Embryonic facial prominence (tissue), 1 donor: Measurements from ENCODE around the gene GPRC5A.

ENCODE experiments used
- DNase-seq: peaks from one replicate; pipeline ENCODE4 v3.0.0-alpha.2; 2016; ENCODE audit errors: extremely low spot score

Gene GPRC5A

DNA sequence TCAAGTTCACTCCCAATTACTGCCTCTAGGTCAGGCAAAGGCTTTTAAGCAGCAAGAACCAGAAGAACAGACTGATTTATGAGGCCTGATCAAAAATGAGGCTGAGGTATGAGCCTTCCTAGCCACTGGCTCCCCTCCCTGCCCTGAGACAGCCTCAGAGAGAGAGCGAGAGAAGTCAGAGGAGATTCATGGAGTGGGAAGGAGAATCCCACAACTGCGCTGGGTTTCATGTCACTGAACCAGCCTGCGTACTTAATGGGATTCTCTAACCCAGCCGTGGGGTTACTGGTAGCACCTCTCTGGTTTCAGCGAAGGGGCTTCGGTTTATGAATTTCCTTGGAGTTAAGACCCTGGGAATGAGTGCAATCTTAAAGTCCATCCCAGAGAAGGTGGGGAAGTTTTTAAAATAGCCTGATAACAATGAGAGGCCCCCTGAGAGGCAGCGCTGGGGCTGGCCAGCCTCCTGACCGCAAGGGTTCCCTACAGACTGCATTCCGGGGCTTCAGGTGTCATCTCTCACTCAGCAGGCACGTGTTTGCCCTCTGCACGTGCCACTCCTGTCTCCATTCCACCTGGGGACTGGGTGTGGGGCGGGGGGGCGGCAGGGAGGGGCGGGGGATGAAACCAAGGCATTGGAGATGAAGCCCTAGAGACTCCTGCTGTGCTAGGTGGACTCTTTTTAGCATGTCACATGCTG is 6.1 kb upstream of the GPRC5A start:
- no peak for DNase-seq

DNA sequence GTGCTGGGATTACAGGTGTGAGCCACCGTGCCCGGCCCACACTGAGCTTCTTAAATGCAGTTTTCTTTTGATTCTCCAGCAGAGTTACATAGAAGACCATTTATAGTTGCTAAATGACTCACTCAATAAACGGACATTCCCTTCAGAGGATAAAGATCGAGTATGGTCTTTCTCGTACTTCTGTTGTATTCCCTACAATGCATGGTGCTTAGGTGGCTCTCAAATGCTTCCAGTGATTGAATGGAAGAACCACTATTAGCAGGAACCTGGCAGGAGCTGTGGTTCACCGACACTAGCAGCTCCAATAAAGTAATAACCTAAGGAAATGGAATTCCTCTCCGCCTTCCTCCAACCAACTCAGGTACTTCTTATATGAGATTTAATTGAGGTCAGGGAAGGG is 3.9 kb upstream of the GPRC5A start:
- DNase-seq: no peak

DNA sequence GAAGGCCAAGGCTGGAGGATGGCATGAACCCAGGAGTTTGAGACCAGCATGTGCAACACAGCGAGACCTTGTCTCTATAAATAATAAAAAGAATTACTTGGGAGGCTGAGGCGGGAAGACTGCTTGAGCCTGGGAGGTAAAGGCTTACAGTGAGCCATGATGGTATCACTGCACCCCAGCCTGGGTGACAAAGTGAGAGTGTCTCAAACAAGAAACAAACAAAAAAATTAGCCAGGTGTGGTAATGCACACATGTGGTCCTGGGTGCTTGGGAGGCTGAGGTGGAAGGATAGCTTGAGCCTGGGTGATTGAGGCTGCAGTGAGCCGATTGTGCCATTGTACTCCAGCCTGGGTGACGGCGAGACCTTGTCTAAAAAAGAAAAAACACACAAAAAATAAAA is 1.7 kb upstream of the GPRC5A start:
- DNase-seq: no peak

DNA sequence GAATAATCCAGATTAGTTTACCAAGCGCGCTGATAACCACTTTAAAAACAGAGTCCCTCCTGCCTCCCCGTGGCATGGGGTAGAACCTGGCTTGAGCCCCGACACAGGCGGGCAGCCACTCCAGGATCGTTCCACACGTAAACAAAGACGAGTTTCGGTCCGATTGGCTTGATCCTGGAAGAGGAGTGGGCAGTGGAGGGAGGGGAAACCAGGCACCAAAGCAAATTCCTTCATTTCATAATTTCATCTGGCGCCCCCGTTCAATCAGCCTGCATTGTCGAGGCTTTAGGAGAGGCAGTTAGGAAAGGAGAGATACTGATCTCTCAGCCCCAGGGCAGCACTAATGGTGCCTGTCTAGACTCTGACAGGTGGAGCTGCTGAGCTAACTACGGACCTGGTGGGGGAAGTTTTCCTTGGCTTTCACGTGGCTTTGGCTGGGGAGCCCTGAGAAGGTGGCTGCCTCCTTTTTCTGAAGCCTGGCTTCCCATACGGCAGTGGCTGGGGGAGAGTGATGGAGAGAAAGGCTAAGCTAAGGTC is 751 bp upstream of the GPRC5A start:
- no peak for DNase-seq

DNA sequence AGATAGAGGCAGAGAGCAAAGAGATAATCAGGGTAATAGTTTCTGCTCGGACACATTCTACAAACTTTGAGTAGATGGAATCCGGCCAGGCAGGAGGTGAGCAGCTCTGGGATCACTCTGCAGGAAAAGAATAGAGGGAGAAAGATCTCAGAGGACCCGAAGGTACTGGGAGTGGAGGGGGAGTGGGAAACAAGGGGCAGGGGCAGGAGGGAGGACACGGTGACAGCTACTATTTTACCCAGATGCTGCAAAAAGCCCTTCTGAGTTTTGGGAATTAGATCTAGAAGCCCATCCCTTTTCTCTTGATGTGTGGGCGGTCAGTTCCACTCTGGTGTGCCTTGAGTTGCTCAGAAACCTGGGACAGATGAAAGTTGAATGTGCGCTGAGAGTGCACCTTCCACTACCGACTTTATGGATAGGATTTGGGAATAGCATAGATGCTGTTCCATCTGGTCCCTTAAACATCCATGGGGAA is 556 bp downstream of the GPRC5A start:
- DNase-seq: no peak

DNA sequence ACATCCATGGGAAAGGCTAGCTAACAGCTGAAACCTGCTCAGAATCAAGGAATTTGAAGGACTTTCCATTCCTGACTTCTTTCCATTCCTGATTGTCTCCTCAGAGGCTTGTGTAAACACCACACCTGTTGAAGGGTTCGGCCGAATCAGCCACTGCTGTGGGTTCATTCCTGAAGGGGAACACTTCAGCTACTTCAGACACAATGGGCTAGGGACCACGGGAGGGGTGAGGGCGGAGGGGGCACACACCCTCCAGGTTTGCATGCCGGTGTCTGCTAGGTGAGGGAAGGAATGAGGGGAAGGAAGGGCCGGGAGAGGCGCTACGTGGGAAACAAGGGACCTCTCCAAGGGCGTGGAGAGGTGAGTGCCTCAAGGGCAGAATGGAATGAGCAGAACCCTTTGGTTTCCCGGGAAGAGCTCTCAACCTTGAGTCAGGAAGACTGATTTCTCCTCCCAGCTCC is 1.3 kb downstream of the GPRC5A start:
- DNase-seq: no peak

DNA sequence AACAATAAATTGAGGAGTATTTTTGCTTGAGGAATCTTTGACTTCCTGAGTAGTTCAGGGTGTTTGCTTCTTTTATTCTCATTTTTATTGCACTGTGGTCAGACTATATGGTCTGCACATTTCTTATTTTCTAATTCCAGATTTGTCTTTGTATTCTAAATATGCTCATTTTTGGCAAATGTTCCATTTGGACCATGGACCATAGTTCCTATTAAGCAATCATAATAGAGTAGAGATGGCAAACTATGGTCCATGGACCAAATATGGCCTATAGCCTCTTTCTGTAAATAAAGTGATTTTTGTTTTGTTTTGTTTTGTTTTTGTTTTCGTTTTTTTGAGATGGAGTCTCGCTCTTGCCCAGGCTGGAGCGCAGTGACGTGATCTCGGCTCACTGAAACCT is 2.1 kb downstream of the GPRC5A start:
- DNase-seq: no peak

DNA sequence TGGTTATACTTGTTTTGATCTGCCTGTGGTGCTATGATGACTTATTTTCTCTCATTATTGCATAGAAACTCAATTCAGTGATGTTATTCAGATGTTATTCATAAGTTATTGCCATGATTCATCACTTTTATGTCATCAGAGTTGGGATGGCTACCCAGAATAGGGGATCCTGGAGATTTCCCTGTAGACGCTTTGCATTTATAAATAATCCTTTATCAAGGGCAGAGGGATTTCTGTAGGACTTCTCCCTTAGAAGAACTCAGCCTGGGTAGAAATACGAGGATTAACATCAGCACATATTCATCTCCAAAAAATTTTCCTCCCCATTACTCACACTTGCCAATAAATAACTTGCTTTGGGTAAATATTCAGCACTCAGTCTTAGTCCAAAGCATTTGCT is 4.9 kb downstream of the GPRC5A start:
- no peak for DNase-seq

DNA sequence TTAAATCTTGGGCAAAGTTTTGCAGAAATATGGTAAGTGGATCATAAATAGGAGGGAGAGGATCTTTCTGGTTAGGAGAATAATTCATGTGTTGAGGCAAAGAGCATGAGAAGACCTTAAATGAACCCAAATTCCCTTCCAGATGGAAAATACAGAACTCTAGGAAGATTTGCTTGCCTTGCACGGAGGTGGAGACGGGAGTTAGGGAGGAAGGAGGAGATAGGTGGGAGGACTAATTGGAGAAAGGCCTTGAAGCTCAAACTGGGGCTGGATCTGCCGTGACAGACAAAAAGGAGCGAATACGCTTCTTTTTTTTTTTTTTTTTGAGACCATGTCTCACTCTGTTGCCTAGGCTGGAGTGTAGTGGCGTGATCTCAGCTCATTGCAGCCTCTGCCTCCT is 5.9 kb downstream of the GPRC5A start:
- DNase-seq: no peak

DNA sequence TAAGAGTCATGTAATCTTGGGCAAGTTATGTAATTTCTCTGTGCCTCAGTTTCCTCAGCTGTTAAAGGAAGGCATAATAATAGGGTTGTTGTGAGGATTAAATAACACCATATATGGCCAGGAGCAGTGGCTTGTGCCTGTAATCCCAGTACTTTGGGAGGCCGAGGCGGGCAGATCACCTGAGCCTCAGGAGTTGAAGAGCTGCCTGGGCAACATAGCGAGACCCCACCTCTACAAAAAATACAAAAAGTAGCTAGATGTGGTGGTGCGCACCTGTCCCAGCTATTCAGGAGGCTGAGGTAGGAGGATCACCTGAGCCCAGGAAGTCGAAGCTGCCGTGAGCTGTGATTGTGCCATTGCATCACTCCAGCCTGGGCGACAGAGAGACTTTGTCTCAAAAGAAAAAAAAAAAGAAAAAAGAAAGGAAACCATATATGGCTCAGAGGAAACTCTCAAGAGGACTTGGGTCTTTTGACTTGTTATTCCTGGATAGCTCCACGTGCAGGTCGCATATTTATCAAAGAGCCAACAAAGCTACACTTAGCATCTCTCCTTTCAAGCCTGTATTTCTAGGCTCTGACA is 6.9 kb downstream of the GPRC5A start:
- DNase-seq: no peak

DNA sequence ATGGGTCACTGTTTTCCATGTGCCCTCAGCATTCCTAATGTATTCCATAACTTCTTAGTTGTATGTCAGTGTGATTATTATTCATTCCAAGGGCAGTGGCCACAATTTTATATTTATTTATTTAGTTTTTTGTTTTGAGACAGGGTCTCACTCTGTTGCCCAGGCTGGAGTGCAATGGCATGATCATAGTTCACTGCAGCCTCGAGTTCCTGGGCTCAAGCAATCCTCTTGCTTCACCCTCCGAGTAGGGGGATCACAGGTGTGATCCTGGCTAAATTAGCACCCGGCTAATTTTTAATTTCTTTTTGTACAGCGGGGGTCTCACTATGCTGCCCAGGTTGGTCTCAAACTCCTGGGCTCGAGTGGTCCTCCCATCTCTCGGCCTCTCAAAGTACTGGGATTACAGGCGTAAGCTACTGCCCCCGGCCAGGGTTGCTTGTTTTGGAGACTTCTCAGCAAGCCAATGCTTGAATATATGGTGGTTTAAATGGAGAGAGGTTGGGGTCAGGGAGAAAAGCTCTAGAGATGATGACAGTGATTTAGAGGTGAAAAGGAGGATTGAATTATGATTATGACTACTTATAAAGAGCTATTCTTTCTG is 7.6 kb downstream of the GPRC5A start:
- no peak for DNase-seq

DNA sequence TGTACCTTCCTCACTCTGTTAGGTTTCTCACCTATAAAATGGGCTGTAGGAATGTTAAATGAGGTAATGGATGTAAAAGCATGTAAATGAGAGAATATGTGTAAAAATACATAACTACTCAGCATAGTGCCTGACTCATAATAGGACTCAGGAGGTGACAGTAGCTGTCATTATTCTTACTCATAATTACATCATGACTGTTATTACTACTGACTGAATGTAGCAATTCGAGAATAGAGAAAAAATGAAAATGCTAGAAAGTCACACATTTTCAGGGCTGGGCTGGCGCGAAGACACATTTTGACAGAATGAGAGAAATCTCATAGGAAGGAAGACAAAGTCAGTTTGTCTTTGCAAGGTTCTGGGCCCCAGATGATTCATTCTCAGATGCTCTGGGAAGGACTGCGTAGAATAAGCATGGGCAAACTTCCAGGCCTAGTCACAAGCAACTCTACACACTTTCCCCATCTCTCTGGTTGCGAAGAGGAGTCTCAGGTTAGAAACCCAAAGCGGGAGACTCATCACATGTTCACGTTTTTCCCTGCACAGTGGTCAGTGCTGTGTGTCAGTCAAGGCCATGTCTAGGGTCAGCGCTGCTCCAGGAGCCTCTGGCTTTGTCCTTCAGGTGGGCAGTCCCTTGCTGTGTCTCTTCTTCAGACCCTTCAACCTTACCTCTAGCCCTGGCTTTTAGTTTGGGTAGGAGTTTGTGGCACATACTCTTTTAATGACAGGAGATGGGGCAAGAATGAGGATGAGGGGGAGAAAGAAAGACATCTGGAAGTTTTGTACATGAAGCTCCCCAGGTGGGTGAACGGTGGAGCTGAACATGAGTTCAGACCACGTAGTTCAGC is 8.4 kb downstream of the GPRC5A start:
- DNase-seq: no peak

DNA sequence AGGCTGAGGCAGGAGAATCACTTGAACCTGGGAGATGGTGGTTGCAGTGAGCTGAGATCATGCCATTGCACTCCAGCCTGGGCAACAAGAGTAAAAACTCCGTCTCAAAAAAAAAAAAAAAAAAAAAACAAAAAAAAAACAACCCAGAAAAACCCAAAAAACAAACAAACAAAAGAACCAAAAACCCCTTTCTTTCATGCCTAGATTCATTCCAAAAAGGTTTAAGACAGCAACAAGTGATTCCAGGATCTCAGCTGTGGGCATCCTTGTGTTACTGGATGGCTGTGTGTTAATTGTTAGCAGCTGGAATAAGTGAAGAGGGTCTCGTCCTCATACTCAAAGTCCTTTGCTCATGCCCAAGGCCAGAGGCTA is 9.4 kb downstream of the GPRC5A start:
- no peak for DNase-seq

DNA sequence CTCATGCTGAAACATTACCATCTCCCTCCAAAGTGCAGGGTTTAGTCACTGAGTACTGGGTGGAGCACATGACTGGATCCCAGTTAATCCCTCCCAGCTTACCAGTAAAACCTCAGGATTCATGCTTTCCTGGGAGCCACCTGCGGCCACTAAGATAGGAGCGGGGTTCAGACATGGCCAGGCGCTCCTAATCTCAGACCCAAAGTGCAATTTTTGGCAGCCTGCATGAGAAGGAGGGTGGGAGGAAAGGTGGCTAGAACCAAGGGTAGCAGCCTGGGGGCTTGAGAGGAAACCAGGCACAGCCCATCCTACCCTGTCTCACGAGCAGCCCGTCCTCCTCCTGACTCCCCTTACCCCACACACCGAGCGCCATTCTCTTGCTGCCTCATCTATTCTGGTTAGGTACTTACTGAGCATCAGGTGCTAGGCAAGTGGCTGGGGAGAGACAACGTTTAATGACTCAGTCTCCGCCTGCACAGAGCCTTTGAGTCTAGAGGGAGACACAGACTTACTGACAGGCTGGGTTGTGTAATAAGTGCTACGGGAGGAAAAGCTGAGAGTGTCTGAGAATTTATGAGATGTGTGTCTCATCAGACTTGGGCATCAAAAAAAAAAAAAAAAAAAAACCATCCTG is 9.9 kb downstream of the GPRC5A start:
- DNase-seq: no peak

DNA sequence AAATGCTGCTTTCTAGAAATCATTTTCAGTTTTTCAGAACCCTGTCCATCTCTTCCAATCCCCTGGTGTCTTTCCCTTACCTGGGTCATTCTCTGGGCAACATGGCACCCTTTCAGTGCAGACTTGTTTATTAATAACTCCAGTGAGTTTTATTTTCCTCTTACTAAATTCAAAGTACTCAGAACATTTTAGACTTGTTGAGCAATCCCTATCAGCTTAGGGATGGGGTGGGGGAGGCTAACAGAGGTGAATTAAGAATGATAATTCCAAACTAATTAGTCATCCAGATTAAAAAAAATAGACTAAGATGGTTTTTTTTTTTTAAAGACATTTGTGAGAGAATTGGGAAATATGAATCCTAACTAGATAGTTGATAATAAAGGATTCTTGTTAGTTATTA is 10.7 kb downstream of the GPRC5A start:
- no peak for DNase-seq

DNA sequence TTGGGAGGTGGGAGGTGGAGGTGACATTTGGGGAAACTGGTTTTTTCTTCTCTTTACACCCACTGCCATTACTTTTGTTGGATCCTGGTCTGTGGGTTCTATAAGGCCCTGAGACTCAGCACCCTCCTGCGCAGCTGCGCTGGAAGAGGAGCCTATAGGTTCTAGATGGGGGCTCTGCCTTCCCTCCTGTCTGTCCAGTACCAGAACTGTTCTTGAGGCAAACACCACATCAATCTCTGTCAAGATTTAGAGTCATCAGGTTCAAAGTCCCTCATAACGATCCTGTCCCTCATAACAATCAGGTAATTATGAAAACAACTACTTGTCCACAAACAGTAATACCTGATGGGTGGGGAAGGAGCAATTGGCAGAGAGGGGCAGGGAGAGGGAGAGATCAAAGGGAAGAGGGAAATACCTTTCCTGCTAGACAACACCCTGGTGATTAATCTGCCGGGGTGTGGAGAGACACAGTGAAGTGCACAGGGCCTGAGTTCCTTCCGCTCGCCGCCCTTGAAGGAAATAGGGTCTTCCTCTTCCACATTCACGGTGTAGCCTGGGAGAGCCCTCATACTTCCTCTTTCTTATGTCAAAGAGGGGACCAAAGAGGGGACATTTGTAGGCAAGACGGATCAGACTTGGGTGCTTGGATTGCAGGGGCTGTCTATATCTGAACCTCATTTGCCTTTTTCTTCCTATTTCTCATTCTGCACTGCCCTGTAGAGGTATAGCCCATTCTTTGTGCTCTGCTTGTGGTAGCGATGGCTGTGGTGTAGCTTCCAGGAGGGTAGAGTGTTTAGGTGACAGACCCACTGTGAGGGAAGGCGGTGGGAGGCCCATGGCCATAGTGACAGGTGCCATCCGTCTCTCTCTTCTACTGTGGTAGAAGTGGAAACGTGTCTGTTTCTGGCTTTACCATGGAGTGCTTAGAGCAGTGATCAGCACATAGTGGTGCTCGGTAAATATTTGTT is 12.6 kb downstream of the GPRC5A start:
- no peak for DNase-seq

DNA sequence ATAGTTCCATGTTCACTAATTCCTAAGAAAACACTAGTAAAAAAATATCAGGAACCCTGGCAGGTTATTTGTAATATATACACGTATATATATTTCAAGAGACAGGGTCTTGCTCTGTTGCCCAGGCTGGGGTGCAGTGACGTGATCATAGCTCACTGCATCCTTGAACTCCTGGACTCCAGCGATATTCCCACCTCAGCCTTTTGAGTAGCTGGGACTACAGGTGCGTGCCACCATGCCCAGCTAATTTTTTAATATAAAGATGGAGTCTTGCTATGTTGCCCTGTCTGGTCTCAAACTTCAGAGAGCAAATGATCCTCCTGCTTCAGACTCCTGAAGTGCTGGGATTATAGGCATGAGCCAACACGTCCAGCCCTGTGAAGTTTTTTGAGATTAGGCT is 16.2 kb downstream of the GPRC5A start:
- no peak for DNase-seq

DNA sequence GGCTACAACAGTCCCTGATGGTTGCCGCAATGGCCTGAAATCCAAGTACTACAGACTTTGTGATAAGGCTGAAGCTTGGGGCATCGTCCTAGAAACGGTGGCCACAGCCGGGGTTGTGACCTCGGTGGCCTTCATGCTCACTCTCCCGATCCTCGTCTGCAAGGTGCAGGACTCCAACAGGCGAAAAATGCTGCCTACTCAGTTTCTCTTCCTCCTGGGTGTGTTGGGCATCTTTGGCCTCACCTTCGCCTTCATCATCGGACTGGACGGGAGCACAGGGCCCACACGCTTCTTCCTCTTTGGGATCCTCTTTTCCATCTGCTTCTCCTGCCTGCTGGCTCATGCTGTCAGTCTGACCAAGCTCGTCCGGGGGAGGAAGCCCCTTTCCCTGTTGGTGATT is 16.9 kb downstream of the GPRC5A start:
- no peak for DNase-seq

DNA sequence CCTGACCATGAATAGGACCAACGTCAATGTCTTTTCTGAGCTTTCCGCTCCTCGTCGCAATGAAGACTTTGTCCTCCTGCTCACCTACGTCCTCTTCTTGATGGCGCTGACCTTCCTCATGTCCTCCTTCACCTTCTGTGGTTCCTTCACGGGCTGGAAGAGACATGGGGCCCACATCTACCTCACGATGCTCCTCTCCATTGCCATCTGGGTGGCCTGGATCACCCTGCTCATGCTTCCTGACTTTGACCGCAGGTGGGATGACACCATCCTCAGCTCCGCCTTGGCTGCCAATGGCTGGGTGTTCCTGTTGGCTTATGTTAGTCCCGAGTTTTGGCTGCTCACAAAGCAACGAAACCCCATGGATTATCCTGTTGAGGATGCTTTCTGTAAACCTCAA is 17.3 kb downstream of the GPRC5A start:
- no peak for DNase-seq

DNA sequence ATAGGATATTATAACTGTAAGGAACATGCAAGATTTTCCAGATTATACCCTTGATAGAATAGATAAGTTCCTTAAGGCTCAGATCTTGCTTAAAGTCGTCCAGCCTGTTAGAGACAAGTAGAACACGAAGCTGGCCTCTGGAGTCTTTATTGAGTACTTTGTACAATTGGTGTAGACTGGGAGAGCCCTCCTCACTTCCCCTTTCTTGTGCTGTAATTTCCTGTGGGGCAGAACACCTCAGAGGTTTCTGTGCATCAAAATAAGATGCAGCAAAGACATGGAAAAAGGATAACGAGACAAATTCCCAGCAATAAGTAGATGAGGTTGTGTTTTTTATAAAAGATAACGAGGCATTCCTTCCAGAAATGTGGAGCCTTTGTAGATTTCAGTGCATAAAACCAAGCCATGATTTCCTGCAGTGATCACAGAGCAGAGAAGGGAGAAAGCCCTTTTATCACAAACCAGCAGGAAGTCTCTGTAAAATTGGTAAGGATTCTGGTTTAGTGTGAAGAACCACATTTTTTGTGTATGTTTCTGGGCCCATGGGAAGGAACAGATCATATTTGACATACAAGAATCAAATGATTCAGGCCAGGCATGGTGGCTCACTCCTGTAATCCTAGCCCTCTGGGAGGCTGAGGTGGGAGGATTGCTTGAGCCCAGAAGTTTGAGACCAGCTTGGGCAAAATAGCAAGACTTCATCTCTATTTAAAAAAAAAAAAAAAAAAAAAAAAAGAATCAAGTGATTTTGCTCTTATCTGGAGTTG is 18.0 kb downstream of the GPRC5A start:
- DNase-seq: no peak
